Nucleus accumbens (tissue), 56 donors: Measurements from ENCODE around the gene RAB8B.

Experiments used
- DNase-seq, 56 donors: peaks; one replicate each; lab custom pipeline; 2025; lab: John Stamatoyannopoulos, UW

The RAB8B gene

GRCh38 chr15:63188926-63189871, at the start of gene RAB8B:
TSS of gene RAB8B (plus strand) at chr15:63189606. CDS start at chr15:63189625, 19 bp downstream.
- peak; percentile 70 to 99 (median 96) for DNase-seq

GRCh38 chr15:63140936-63141335, 48.5 kb upstream of the RAB8B start:
- DNase-seq: no peak

- DNase-seq: no peak
These were observed 44.0 kb upstream of the RAB8B start for GRCh38 chr15:63145426-63145825.

GRCh38 chr15:63146684-63147083, 42.7 kb upstream of the RAB8B start:
- no peak for DNase-seq

- no peak for DNase-seq
These were observed 37.7 kb upstream of the RAB8B start for GRCh38 chr15:63151665-63152064.

GRCh38 chr15:63155486-63155885, 33.9 kb upstream of the RAB8B start:
- no peak for DNase-seq

GRCh38 chr15:63156086-63156710, 33.2 kb upstream of the RAB8B start:
- no peak for DNase-seq

- peak in 26 of 56 donors; percentile 3 to 68 (median 45) for DNase-seq
These were observed 32.7 kb upstream of the RAB8B start for GRCh38 chr15:63156755-63157117.

- peak; percentile 51 to 94 (median 84) for DNase-seq
These were observed 32.1 kb upstream of the RAB8B start, which contains the start of gene RPS27L for GRCh38 chr15:63157118-63157843. TSS of gene RPS27L (minus strand) at chr15:63157477. CDS start at chr15:63157405, 72 bp downstream.

- DNase-seq: peak in 28 of 56 donors; percentile 3 to 60 (median 32)
These were observed 31.4 kb upstream of the RAB8B start for GRCh38 chr15:63157891-63158431.

GRCh38 chr15:63160638-63161037, 28.8 kb upstream of the RAB8B start:
- DNase-seq: no peak

GRCh38 chr15:63163217-63163616, 26.2 kb upstream of the RAB8B start:
- DNase-seq: no peak

GRCh38 chr15:63165166-63165859, 24.1 kb upstream of the RAB8B start:
- no peak for DNase-seq

GRCh38 chr15:63166219-63166618, 23.2 kb upstream of the RAB8B start:
- no peak for DNase-seq

GRCh38 chr15:63169788-63170187, 19.6 kb upstream of the RAB8B start:
- DNase-seq: peak in 18 of 56 donors; percentile 1 to 44 (median 14)

GRCh38 chr15:63172376-63172775, 17.0 kb upstream of the RAB8B start:
- no peak for DNase-seq

- peak in 16 of 56 donors; percentile 2 to 61 (median 14) for DNase-seq
These were observed 16.5 kb upstream of the RAB8B start for GRCh38 chr15:63172851-63173451.

GRCh38 chr15:63176302-63176701, 13.1 kb upstream of the RAB8B start:
- DNase-seq: no peak

GRCh38 chr15:63178034-63178433, 11.4 kb upstream of the RAB8B start:
- no peak for DNase-seq

- no peak for DNase-seq
These were observed 8.7 kb upstream of the RAB8B start for GRCh38 chr15:63180746-63181145.
